Lower leg skin (tissue), 4 donors: Measurements from ENCODE around the gene DGKK. TPM values are rescaled to one million over a fixed set of nuclear protein-coding genes. Genes with fewer than 3 reads are reported as not detected.
"Not testable (repeated sequence)": the region's sequence is repeated elsewhere in the genome, so short reads cannot be mapped to it uniquely, and the experiment has no call there.

ENCODE experiments used
- DNase-seq, 2 donors: peaks; one replicate each; pipeline ENCODE4 v3.0.0-alpha.2; 2019; ENCODE audit warnings: low spot score in 2 of 2
- H3K4me3 ChIP-seq: fragments of 200-600 bp; sonication (generic); 2 replicates; pipeline ENCODE4 v1.5.1; 2017; ENCODE audit warnings: mild to moderate bottlenecking, low read depth; ENCODE audit not compliant: poor library complexity, severe bottlenecking
- CTCF ChIP-seq, 3 donors: fragments of 450-650 bp; IDR thresholded peaks; one replicate each; pipeline ENCODE4 v1.5.1; 2016; ENCODE audit warnings: antibody characterized with exemption in 3 of 3, mild to moderate bottlenecking in 3 of 3, moderate library complexity in 2 of 3
- POLR2A ChIP-seq, 2 donors: fragments of 450-650 bp; IDR thresholded peaks; one replicate each; pipeline ENCODE4 v1.6.1; 2016 to 2017; ENCODE audit warnings: antibody characterized with exemption in 2 of 2, mild to moderate bottlenecking in 1 of 2, moderate library complexity in 1 of 2
- WGBS, 2 donors: methylation state at CpG; one replicate each; pipeline ENCODE4 v1.1.5; 2018; 5-methylcytosine and 5-hydroxymethylcytosine counted together
- intact Hi-C: fragments of 100-400 bp; cut with DNase I; formaldehyde crosslinking; loops from one replicate; pipeline ENCODE4 v1.15.0; 2023; ENCODE audit warnings: low total_unique reads
- total RNA-seq, 4 donors: library from RNA; depleted of rRNA; stranded (reverse); fragments of >200 nt; gene quantifications; one replicate each; pipeline ENCODE4 v1.1.0, GENCODE V29; 2016

The DGKK gene
- total RNA-seq, 4 donors from 2014 or later: not detected

GRCh38 chrX:50381729-50382415 is 88.8 kb downstream of the DGKK start:
- TF ChIP-seq CTCF (IDR thresholded peaks at IDR 0.05): no peak
- no peak for TF ChIP-seq POLR2A (IDR thresholded peaks at IDR 0.05)
- no peak overlapping the region for H3K4me3 ChIP-seq
- WGBS, 2 donors: 76 to 88% methylated on average over 5 of the region's 5 CpGs
- intact Hi-C loops: no loop called here
- DNase-seq: no peak

- TF ChIP-seq POLR2A (IDR thresholded peaks at IDR 0.05) (no peak), CTCF (IDR thresholded peaks at IDR 0.05) (no peak)
- no peak for DNase-seq
- intact Hi-C loops: no loop called here
- WGBS, 2 donors: 81 to 89% methylated on average over 9 of the region's 9 CpGs
- H3K4me3 ChIP-seq: no peak overlapping the region
Measured at GRCh38 chrX:50375481-50376267, 95.0 kb downstream of the DGKK start.

- DNase-seq: no peak
- intact Hi-C loops: no loop called here
- TF ChIP-seq CTCF (IDR thresholded peaks at IDR 0.05) (no peak), POLR2A (IDR thresholded peaks at IDR 0.05) (no peak)
- 56 to 69% methylated on average over 4 of the region's 4 CpGs for WGBS, 2 donors
- no peak overlapping the region for H3K4me3 ChIP-seq
Measured at GRCh38 chrX:50372966-50373365, 97.7 kb downstream of the DGKK start.

GRCh38 chrX:50343917-50344316 is 126.7 kb downstream of the DGKK start:
- DNase-seq: no peak
- no peak overlapping the region for H3K4me3 ChIP-seq
- TF ChIP-seq POLR2A (IDR thresholded peaks at IDR 0.05) (no peak), CTCF (IDR thresholded peaks at IDR 0.05) (no peak)
- intact Hi-C loops: no loop called here

- DNase-seq: no peak
- TF ChIP-seq POLR2A (IDR thresholded peaks at IDR 0.05) (no peak), CTCF (IDR thresholded peaks at IDR 0.05) (no peak)
- no peak overlapping the region for H3K4me3 ChIP-seq
- intact Hi-C loops: no loop called here
- 77 to 87% methylated on average over 6 of the region's 6 CpGs for WGBS, 2 donors
Measured at GRCh38 chrX:50333308-50333707, 137.3 kb downstream of the DGKK start.

- 27 to 36% methylated on average over 2 to 5 of the region's 5 CpGs for WGBS, 2 donors
- DNase-seq, intact Hi-C loops, H3K4me3 ChIP-seq: not testable (repeated sequence)
Measured at GRCh38 chrX:50332668-50333067, 138.0 kb downstream of the DGKK start.
